ENCODE data around the gene PAX7. TPM values are rescaled to one million over a fixed set of nuclear protein-coding genes. Genes with fewer than 3 reads are reported as not detected.
"Not testable (repeated sequence)": the region's sequence is repeated elsewhere in the genome, so short reads cannot be mapped to it uniquely, and the experiment has no call there.

Gene PAX7
- total RNA-seq, 2 experiments from 2014 or later, result not detected

DNA sequence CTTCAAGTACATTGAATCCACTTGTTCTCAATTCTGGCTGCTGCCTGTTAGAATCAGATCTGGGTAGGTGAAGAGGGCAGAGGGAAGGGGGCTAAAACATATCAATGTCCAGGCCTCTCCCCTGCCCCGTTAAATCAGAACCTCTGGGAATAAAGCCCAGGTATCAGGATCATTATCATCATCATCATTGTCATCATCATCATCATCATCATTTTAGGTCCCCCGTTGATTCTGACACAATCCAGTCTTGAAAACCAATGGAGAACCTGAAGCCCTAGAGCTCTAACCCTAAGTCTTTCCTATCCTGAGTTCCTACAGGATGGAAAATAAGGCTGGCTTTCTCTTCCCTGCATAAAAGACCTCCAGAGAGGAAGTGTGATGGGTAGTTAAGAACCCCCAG, 135.7 kb downstream of the PAX7 start:
- Histone ChIP-seq H3K4me1 (ENCODE audit: insufficient read depth, low read length) (no peaks in the 10 kb centered on the region), H3K27ac (ENCODE audit: low read depth in 1 of 2, low read length in 2 of 2) (no peak overlapping the region), H3K9me3 (ENCODE audit: control insufficient read depth in 1 of 2, insufficient read depth in 1 of 2, low read length in 2 of 2) (peaks cover 0 to 4% of the 10 kb centered on the region in 2 experiments), H3K27me3 (ENCODE audit: control insufficient read depth in 1 of 2, insufficient read depth in 2 of 2, low read length in 2 of 2) (peaks cover 6 to 10% of the 10 kb centered on the region in 2 experiments), H3K36me3 (ENCODE audit: insufficient read depth, low read length) (no peaks in the 10 kb centered on the region), H3K4me3 (ENCODE audit: low read length) (no peak overlapping the region)
- TF ChIP-seq, protein P1, sequence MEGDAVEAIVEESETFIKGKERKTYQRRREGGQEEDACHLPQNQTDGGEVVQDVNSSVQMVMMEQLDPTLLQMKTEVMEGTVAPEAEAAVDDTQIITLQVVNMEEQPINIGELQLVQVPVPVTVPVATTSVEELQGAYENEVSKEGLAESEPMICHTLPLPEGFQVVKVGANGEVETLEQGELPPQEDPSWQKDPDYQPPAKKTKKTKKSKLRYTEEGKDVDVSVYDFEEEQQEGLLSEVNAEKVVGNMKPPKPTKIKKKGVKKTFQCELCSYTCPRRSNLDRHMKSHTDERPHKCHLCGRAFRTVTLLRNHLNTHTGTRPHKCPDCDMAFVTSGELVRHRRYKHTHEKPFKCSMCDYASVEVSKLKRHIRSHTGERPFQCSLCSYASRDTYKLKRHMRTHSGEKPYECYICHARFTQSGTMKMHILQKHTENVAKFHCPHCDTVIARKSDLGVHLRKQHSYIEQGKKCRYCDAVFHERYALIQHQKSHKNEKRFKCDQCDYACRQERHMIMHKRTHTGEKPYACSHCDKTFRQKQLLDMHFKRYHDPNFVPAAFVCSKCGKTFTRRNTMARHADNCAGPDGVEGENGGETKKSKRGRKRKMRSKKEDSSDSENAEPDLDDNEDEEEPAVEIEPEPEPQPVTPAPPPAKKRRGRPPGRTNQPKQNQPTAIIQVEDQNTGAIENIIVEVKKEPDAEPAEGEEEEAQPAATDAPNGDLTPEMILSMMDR (IDR thresholded peaks at IDR 0.05), result no peak
- ChIA-PET POLR2A (no interaction called here), CTCF (no interaction called here)
- Mint-ChIP-seq H3K36me3 (ENCODE audit: low read depth) (no peaks in the 10 kb centered on the region), H3K27ac (no peak overlapping the region), H3K9me3 (no peaks in the 10 kb centered on the region), H3K4me3 (no peak overlapping the region), H3K4me1 (ENCODE audit: low read depth) (no peaks in the 10 kb centered on the region), H3K27me3 (peaks cover 78% of the 10 kb centered on the region)
- ATAC-seq (ENCODE audit: poor library complexity) (no peak), DNase-seq (no peak)
- intact Hi-C loops (cut with DNase I, micrococcal nuclease), result no loop called here

DNA sequence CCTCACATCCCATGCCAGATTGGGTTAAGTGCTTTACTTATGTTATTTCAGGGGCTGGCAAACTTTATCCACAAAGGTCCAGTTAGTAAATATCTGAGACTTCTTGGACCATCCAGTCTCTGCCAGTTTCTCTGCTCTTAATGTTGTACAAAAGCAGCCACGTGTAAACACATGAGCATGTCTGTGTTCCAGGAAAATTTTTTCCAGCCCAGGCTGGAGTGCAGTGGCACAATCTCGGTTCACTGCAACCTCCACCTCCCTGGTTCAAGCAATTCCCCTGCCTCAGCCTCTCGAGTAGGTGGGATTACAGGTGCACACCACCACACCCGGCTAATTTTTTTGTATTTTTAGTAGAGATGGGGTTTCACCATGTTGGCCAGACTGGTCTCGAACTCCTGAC, 136.9 kb downstream of the PAX7 start:
- H3K9me3 ChIP-seq (ENCODE audit: control insufficient read depth in 1 of 2, insufficient read depth in 1 of 2, low read length in 2 of 2); intact Hi-C loops (cut with DNase I, micrococcal nuclease); H3K4me3 ChIP-seq (ENCODE audit: low read length); H3K4me1 ChIP-seq (ENCODE audit: insufficient read depth, low read length); H3K4me3 Mint-ChIP-seq; H3K9me3 Mint-ChIP-seq; H3K4me1 Mint-ChIP-seq (ENCODE audit: low read depth); DNase-seq; ATAC-seq (ENCODE audit: poor library complexity); H3K27ac ChIP-seq (ENCODE audit: low read depth in 1 of 2, low read length in 2 of 2); POLR2A ChIA-PET; H3K27ac Mint-ChIP-seq; H3K36me3 Mint-ChIP-seq (ENCODE audit: low read depth); CTCF ChIA-PET; H3K36me3 ChIP-seq (ENCODE audit: insufficient read depth, low read length): not testable (repeated sequence)
- H3K27me3 ChIP-seq (ENCODE audit: control insufficient read depth in 1 of 2, insufficient read depth in 2 of 2, low read length in 2 of 2), result peaks cover 6 to 10% of the 10 kb centered on the region in 2 experiments
- H3K27me3 Mint-ChIP-seq, result peaks cover 81% of the 10 kb centered on the region

DNA sequence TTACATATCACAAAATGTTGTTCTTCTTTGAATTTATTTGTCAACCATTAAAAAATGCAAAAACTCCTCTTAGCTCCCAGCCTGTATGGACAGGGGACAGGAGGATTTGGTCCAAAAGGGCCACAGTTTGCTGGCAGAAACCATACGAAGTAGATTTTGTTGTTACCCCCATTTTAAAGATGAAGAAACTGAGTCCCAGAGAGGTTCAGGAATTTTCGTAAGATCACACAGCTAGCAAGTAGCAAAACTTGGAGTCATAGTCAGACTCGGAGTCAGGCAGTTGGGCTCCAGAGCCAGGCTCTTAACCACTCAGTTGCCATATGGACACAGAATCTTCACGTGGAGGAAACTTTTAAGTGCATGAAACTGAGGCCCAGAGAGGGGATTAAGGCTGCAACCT, 137.4 kb downstream of the PAX7 start:
- TF ChIP-seq, protein P1 (IDR thresholded peaks at IDR 0.05), result no peak
- no peaks in the 10 kb centered on the region for H3K4me1 ChIP-seq (ENCODE audit: insufficient read depth, low read length)
- H3K9me3 ChIP-seq (ENCODE audit: control insufficient read depth in 1 of 2, insufficient read depth in 1 of 2, low read length in 2 of 2), result peaks cover 0 to 4% of the 10 kb centered on the region in 2 experiments
- H3K27me3 Mint-ChIP-seq, result peaks cover 83% of the 10 kb centered on the region
- intact Hi-C loops (cut with DNase I, micrococcal nuclease), result no loop called here
- H3K36me3 Mint-ChIP-seq (ENCODE audit: low read depth), result no peaks in the 10 kb centered on the region
- H3K4me3 Mint-ChIP-seq, result no peak overlapping the region
- ChIA-PET POLR2A (no interaction called here), CTCF (no interaction called here)
- no peak overlapping the region for H3K27ac Mint-ChIP-seq
- H3K4me3 ChIP-seq (ENCODE audit: low read length), result no peak overlapping the region
- DNase-seq, result no peak
- no peaks in the 10 kb centered on the region for H3K9me3 Mint-ChIP-seq
- no peaks in the 10 kb centered on the region for H3K36me3 ChIP-seq (ENCODE audit: insufficient read depth, low read length)
- no peak for ATAC-seq (ENCODE audit: poor library complexity)
- H3K27ac ChIP-seq (ENCODE audit: low read depth in 1 of 2, low read length in 2 of 2), result no peak overlapping the region
- peaks cover 6 to 10% of the 10 kb centered on the region in 2 experiments for H3K27me3 ChIP-seq (ENCODE audit: control insufficient read depth in 1 of 2, insufficient read depth in 2 of 2, low read length in 2 of 2)
- no peaks in the 10 kb centered on the region for H3K4me1 Mint-ChIP-seq (ENCODE audit: low read depth)

DNA sequence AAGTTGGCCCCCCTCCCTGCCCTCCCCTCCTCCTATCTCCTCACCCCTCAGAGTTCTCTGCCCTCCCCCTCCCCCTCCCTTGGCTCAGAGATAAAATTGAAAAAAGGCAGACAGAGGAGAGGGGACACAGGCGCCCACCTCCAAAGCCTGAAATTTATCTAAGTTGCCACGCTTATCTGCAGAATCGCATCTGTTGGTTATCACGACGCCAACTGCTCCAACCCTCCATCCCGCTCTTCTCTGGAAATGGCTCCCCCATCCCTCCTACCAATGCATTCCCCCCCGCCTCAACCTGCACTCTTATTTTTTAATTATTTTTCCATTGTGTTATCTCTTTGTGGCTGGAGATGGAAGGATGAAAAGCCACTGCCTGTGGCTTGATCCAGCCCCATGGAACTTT, 138.5 kb downstream of the PAX7 start:
- ChIA-PET CTCF (no interaction called here), POLR2A (no interaction called here)
- Histone ChIP-seq H3K27me3 (ENCODE audit: control insufficient read depth in 1 of 2, insufficient read depth in 2 of 2, low read length in 2 of 2) (peaks cover 10 to 12% of the 10 kb centered on the region in 2 experiments), H3K27ac (ENCODE audit: low read depth in 1 of 2, low read length in 2 of 2) (no peak overlapping the region), H3K4me1 (ENCODE audit: insufficient read depth, low read length) (no peaks in the 10 kb centered on the region), H3K9me3 (ENCODE audit: control insufficient read depth in 1 of 2, insufficient read depth in 1 of 2, low read length in 2 of 2) (peaks cover 0 to 4% of the 10 kb centered on the region in 2 experiments), H3K4me3 (ENCODE audit: low read length) (no peak overlapping the region), H3K36me3 (ENCODE audit: insufficient read depth, low read length) (no peaks in the 10 kb centered on the region)
- TF ChIP-seq, protein P1 (IDR thresholded peaks at IDR 0.05), result no peak
- no peaks in the 10 kb centered on the region for H3K9me3 Mint-ChIP-seq
- H3K4me3 Mint-ChIP-seq, result no peak overlapping the region
- H3K36me3 Mint-ChIP-seq (ENCODE audit: low read depth), result no peaks in the 10 kb centered on the region
- H3K27me3 Mint-ChIP-seq, result peaks cover 83% of the 10 kb centered on the region
- H3K4me1 Mint-ChIP-seq (ENCODE audit: low read depth), result no peaks in the 10 kb centered on the region
- ATAC-seq (ENCODE audit: poor library complexity) (no peak), DNase-seq (no peak)
- intact Hi-C loops (cut with DNase I, micrococcal nuclease), result no loop called here
- no peak overlapping the region for H3K27ac Mint-ChIP-seq
